HG03159 (cell line): ENCODE data around the gene PIAS2.
"Not testable (repeated sequence)": the region's sequence is repeated elsewhere in the genome, so short reads cannot be mapped to it uniquely, and the experiment has no call there.

Source experiments
- ATAC-seq: cut with Tn5 transposase; IDR thresholded peaks from one replicate; pipeline ENCODE4 v1.9.1; 2021; ENCODE audit warnings: mild to moderate bottlenecking, moderate library complexity; ENCODE audit not compliant: unreplicated experiment

The PIAS2 gene

GRCh38 chr18:46910856-46911255 lies 6.5 kb downstream of the PIAS2 start:
- no peak for ATAC-seq

GRCh38 chr18:46909497-46909896 lies 7.8 kb downstream of the PIAS2 start:
- ATAC-seq, result no peak

- no peak for ATAC-seq
These were observed 13.9 kb downstream of the PIAS2 start for GRCh38 chr18:46903406-46903805.

- peak; percentile 81 for ATAC-seq
These were observed 17.9 kb downstream of the PIAS2 start for GRCh38 chr18:46899274-46899948.

GRCh38 chr18:46894124-46894523 lies 23.2 kb downstream of the PIAS2 start:
- no peak for ATAC-seq

GRCh38 chr18:46893360-46893759 lies 23.9 kb downstream of the PIAS2 start:
- ATAC-seq, result no peak

GRCh38 chr18:46892842-46893241 lies 24.5 kb downstream of the PIAS2 start:
- no peak for ATAC-seq

- peak; percentile 89 for ATAC-seq
These were observed 25.5 kb downstream of the PIAS2 start for GRCh38 chr18:46891742-46892214.

GRCh38 chr18:46888965-46889364 lies 28.3 kb downstream of the PIAS2 start:
- no peak for ATAC-seq

- ATAC-seq, result no peak
These were observed 30.4 kb downstream of the PIAS2 start for GRCh38 chr18:46886893-46887292.

GRCh38 chr18:46883180-46883579 lies 34.1 kb downstream of the PIAS2 start:
- ATAC-seq, result no peak

- ATAC-seq, result no peak
These were observed 39.8 kb downstream of the PIAS2 start for GRCh38 chr18:46877329-46877987.

GRCh38 chr18:46868169-46868921 lies 49.0 kb downstream of the PIAS2 start:
- ATAC-seq, result no peak

GRCh38 chr18:46867367-46868143 lies 49.8 kb downstream of the PIAS2 start:
- ATAC-seq, result no peak

GRCh38 chr18:46866523-46866922 lies 50.8 kb downstream of the PIAS2 start:
- ATAC-seq, result no peak

- ATAC-seq, result not testable (repeated sequence)
These were observed 52.1 kb downstream of the PIAS2 start for GRCh38 chr18:46865245-46865644.

GRCh38 chr18:46859855-46860254 lies 57.5 kb downstream of the PIAS2 start:
- ATAC-seq, result peak; percentile 63

- ATAC-seq, result no peak
These were observed 59.0 kb downstream of the PIAS2 start for GRCh38 chr18:46858290-46858689.

- ATAC-seq, result no peak
These were observed 60.3 kb downstream of the PIAS2 start for GRCh38 chr18:46856973-46857372.

- ATAC-seq, result no peak
These were observed 68.3 kb downstream of the PIAS2 start for GRCh38 chr18:46849007-46849406.

GRCh38 chr18:46843372-46843771 lies 73.9 kb downstream of the PIAS2 start:
- ATAC-seq, result no peak
